Measurements from ENCODE around the gene TFAP2A.

GRCh38 chr6:10385524-10386132 is 29.2 kb downstream of the TFAP2A start:
- no peak for TF ChIP-seq CTCF (IDR thresholded peaks at IDR 0.05)
- no peak for TF ChIP-seq POLR2AphosphoS5 (IDR thresholded peaks at IDR 0.05)
- TF ChIP-seq POLR2A (IDR thresholded peaks at IDR 0.05), result no peak
- TF ChIP-seq EP300 (IDR thresholded peaks at IDR 0.05), result no peak
